ENCODE measurements around the gene SCP2.

DNA sequence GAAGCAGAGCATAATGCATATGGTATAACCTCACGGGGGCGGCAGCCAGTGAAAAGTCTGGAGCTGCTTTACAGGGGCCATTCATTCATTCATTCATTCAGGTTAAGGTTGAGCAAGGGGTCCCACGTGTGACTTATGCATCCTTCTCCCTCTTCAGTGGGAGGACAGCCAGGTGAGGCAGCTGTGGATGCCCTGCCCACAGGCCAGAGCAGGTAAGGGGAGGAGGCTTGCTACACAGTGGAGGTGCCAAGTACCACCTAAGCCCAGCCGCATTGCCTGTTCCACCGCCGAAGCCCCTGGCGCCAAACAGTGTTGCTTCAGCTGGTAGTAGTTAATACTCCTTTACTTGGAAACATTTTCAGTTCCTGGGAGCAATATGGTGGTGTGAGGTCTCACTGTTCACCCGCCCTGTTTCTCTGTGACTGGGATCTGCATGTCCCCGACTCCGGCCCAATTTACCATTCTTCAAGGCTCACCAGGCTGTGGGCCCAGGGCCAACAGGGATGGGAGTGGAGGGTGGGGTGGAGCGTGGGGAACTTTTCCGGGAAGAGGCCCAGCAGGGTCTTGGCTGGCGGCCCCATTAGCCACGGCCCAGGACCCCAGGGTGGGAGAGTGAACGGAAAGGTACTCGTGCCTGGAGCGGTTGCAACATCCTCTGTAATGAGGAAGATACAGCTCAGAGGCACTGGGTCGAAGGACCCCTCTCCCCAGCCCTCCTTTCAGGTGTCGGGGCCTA is 134.2 kb downstream of the SCP2 start:
- TF ChIP-seq, protein P1, sequence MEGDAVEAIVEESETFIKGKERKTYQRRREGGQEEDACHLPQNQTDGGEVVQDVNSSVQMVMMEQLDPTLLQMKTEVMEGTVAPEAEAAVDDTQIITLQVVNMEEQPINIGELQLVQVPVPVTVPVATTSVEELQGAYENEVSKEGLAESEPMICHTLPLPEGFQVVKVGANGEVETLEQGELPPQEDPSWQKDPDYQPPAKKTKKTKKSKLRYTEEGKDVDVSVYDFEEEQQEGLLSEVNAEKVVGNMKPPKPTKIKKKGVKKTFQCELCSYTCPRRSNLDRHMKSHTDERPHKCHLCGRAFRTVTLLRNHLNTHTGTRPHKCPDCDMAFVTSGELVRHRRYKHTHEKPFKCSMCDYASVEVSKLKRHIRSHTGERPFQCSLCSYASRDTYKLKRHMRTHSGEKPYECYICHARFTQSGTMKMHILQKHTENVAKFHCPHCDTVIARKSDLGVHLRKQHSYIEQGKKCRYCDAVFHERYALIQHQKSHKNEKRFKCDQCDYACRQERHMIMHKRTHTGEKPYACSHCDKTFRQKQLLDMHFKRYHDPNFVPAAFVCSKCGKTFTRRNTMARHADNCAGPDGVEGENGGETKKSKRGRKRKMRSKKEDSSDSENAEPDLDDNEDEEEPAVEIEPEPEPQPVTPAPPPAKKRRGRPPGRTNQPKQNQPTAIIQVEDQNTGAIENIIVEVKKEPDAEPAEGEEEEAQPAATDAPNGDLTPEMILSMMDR (IDR thresholded peaks at IDR 0.05): no peak
- TF ChIP-seq POLR2A (IDR thresholded peaks at IDR 0.05): no peak

All from right lobe of liver (tissue), 4 donors.